DMS79 (cell line): Measurements from ENCODE around the gene OTOP2.
"Not testable (repeated sequence)": the region's sequence is repeated elsewhere in the genome, so short reads cannot be mapped to it uniquely, and the experiment has no call there.

Experiments
- DNase-seq: peaks from one replicate; lab custom pipeline; 2025; lab: John Stamatoyannopoulos, UW

OTOP2 gene

DNA sequence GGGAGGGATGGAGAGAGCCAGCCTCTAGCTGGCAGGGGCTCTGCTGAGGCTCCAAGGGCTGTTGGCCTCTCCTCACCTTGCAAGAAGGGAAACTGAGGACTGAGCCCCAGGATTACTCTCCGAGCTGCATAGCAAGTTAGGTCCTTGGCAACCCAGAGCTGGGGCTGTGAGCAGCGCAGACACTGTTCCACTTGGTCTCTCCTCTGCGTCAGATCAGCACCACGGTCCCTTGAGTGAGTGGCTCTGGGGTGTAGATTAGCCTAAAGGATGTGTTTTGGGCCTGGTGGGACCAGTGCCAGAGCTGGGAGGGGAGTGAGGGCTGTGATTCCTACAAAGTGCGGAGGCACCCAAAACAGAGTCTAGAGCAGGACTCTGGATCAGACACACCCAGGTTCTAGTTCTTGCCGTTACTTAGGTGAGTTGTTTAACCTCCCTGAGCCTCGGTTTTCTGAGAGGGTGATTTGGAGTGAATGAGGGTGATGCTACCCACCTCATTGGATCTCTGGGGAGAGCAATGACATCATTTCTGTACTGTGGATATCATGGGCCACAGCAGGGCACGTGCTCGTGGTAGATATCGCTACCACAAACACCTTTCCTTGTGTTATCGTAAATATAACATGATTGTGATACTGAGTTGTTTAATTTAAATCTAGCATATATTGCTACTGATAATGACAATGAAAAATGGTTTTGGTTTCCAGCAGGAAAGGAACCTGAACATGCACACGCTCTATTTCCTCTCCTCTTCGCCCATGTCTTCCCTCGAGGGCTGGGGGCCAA is 22.5 kb upstream of the OTOP2 start:
- DNase-seq, result no peak

DNA sequence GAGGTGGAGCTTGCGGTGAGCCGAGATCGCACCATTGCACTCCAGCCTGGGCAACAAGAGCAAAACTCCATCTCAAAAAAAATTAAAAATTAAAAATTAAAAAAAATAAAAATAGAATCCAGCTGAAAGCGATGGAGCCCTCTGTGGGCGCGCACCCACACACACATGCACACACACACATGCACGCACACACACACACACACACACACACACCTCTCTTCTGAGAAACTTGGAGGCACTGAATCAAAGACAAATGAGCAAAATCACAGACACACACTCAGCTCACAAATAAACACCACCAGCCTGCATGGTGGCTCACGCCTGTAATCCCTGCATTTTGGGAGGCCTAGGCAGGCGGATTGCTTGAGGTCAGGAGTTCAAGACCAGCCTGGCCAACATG is 21.0 kb upstream of the OTOP2 start:
- DNase-seq, result no peak

DNA sequence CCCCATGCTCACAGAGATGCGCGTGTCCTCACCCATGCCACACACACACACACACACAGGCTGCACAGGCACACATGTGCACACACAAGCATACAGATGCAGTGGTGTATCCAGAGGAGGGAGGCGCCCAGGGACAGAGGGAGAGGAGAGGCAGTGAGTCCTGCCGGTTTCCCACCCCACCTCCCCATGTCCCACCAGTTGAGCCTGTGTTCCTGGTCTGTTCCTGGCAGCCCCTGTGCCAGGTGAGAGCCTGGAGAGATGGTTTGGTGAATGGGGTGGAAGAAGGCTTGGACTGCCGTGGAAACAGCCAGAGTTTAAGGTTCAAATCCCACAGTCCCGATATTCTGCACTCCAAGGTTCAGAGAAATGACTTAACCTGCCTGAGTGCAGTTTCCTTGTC is 20.4 kb upstream of the OTOP2 start:
- DNase-seq, result no peak

DNA sequence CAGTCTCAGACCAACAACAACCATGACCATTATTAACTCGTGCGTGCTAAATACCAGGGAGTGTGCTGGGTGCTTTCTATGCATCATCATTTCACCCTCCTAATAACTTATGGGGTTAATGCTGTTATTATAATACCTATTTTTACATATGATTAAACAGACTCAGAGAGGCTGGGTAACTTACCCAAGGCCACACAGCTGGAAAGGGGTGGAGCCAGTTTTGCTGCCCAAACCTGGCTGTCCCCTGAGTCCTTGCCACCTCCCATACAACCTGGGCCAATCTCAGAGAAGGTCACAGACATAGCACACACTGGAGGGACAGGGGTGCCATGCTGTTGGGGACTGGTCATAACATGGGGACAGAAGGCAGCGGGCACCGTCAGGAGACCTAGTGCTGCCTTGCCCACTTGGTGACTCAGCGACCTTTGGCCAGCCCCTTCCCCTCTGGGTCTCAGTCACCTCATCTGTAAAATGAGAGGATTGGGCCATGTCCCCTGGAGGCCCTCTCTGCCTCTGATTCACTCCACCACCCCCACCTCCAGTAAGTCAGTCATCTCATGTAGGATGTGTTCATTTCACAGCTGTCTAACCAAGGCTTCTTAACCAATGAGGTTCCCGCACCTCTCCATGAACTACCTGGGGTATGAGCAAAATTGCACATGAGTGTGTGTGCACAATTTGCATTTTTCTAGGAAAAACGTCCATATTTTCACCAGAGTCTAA is 19.2 kb upstream of the OTOP2 start:
- no peak for DNase-seq

DNA sequence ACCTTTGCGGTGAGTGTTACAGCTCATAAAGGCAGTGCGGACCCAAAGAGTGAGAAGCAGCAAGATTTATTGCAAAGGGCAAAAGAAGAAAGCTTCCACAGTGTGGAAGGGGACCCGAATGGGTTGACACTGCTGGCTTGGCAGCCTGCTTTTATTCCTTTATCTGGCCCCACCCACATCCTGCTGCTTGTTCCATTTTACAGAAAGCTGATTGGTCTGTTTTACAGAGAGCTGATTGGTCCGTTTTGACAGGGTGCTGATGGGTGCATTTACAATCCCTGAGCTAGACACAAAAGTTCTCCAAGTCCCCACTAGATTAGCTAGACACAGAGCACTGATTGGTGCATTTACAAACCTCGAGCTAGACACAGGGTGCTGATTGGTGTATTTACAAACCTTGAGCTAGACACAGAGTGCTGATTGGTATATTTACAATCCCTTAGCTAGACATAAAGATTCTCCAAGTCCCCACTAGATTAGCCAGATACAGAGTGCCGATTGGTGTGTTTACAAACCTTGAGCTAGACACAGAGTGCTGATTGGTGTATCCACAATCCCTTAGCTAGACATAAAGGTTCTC is 17.8 kb upstream of the OTOP2 start:
- not testable (repeated sequence) for DNase-seq

DNA sequence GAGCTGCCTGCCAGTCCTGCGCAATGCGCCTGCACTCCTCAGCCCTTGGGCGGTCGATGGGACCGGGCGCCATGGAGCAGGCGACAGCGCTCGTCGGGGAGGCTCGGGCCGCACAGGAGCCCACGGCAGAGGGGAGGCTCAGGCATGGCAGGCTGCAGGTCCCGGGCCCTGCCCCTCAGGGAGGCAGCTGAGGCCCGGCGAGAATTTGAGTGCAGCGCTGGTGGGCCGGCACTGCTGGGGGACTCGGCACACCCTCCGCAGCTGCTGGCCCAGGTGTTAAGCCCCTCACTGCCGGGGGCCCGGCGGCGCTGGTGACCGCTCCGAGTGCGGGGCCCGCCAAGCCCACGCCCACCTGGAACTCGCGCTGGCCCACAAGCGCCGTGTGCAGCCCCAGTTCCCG is 17.1 kb upstream of the OTOP2 start:
- no peak for DNase-seq

DNA sequence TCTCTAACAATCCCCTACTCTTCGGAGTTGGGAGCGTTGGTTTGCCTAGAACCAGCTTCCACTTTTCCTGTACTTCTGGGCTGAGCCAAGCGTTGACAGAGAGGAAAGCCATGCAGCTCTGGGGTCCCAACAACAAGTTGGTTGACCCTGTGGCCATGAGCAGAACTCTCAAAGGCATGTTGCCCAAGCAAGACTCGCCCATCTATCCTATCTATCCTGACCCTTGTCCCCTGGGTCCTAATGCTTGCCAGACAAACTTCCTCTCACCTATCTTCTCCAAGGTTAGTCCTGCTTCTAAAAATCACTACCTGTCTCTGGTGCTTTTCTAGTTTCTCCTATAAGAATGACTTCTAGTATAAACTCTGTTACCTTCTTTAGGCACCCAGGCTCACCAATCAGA is 15.0 kb upstream of the OTOP2 start:
- not testable (repeated sequence) for DNase-seq

DNA sequence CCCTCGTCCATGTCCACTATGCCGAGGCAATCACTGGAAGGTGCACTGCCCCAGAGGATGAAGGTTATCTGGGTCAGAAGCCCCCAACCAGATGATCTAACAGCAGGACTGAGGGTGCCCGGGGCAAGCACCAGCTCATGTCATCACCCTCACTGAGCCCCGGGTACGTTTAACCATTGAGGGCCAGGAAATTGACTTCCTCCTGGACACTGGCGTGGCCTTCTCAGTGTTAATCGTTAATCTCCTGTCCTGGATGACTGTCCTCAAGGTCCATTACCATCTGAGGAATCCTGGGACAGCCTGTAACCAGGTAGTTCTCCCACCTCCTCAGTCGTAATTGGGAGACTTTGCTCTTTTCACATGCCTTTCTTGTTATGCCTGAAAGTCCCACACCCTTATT is 12.7 kb upstream of the OTOP2 start:
- DNase-seq, result not testable (repeated sequence)

DNA sequence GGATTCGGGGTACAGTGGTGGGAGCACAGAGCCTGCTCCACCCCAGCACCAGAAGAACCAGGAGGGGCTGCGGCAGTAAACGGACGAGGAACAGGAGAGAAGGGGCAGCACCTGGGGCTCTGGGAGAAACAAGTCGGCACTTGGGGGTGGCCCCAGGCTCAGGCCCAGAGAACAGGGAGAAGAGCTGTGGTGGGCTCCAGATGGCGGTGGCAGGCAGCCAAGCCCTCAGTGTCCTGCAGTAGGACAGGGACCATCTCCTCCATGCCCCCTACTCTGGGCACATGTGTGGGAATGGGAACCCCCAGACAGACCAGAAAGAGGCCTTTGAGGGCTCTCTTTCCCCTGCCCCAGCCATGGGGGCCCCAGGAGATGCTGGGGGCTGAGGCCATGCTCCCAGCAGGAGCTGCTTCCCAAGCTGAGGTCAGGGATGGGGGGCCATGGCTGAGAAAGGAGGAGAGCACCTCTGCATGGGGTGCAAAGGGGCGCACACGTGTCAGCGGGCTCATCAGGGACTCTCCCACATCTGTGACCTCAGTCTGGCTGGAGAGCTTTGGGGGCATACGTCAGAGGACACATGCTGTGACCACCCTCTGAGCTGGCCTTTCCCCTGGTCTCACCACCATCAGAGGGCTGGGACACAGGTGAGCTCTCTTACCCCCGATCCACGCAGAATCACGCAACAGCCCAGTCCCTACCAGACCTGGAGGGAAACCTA is 7.8 kb upstream of the OTOP2 start:
- no peak for DNase-seq

DNA sequence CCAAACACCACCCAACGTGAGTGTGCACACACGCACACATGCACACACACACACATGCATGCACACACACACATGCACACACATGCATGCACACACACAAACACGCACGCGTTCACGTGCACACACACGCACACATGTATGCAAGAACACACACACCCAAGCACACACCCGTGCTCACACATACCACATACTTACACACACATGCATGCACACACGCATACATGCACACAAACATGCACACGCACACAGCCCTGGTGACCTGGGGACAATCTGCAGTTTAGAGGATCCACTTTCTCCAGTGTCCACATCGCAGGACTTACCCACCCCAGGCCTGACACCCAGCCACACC is 7.2 kb upstream of the OTOP2 start:
- DNase-seq, result no peak

DNA sequence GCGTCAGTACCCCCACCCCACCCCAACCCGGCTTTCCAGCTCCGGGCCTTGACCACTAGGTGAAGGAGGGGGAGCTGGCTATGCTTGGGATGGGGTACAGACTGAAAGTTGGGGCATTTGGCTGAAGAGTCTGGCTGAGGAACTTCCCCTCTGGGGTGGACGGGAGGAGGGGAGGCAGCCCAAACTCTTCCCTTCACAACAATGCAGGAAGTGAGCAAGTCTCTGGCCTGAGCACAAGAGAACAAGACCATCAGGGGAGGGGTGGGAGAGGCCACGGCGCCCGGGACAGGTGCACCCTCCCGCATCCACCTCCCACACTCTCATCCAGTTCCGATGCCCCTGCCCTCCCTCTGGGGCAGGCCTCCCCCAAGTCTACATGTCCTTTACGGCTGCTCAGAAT is 6.6 kb upstream of the OTOP2 start:
- no peak for DNase-seq

DNA sequence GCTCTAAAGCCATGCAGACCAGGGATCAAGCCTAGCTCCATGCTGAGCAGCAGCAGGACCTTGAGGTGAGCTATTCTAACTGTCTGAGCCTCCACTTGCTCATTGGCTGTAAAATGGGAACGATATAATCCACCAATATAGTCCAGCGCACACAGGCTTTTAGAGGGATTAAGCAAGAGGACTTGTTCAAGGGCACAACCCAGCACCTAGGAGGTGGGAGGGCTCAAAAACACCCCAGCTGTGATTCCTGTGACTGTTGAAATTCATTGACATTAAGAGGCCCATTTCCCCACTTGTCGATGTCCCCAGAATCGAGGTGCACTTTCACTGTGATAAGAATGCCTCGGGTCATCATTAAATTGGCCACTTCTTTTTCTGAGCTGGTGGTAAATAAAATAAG is 5.2 kb upstream of the OTOP2 start:
- DNase-seq, result no peak

DNA sequence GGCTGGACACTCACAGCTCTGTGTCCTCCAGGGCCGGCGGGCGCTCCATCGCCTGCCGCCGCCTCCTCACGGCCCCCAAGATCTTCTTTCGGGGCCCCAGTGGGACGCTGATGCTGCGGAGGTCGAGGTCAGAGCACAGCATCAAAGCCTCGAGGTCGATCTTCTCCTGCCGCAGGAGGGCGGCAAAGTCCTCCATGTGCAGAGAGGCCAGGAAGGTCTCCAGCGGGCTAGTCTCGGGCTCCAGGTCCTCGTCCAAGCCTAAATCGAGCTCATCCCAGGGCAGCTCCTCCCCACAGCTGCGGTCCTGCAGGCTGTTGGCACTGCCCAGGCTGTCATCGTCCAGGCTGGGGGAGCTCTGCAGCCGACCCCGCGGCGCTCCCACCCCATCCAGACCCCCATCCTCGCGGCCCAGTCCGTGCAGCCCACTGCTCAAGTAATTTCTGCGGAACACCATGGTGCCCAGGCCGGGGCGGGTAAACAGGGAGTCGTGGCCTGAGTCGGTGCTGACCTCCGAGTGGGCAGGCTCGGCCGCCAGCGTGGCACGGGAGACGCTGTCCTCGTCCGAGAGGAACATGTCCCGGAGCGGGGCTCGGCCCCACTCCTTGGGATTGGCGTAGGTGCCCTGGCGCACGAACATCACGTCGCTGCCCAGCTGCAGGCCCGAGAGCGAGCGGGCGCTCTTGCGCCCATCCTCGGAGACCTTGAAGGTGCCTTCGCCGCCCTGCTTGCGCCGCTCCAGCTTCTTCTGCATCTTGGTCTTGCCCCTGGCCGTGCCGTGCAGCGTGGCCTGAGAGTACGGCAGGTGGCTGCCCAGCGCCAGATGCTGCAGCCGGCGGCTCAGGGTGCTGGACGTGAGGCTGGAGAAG is 4.4 kb upstream of the OTOP2 start:
- DNase-seq, result no peak

DNA sequence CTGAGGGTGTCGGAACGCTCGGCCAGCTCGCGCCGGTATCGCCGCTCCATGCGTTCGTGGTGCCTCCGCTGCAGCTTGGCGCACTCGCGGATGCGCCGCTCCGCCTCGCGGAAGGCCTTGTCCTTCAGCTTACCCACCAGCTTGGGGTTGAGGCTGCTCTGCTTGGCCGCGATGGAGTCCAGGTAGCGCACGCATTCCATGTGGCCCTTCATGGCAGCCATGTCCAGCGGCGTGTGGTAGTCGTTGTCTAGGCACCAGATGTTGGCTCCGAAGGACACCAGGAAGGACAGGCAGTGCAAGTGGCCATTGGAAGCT is 3.8 kb upstream of the OTOP2 start:
- DNase-seq, result no peak

DNA sequence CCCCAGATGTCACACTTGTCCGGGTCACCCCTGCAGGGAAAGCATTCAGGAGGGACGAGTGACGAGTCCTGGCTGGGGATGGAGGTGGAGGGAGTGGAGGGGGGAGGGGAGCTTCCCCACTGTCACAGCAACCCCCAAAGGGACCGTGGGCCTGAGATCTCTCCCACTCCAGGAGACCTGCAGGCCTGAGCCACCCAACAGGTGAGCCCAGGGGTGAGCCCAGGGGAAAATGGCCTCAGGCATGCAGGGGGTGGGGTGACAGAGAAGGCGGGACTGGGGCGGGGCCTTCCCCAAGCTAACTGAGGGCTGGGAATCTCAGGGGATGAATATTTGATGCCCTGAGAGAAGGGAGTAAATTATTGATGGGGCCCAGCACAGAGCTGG is 3.4 kb upstream of the OTOP2 start:
- no peak for DNase-seq

DNA sequence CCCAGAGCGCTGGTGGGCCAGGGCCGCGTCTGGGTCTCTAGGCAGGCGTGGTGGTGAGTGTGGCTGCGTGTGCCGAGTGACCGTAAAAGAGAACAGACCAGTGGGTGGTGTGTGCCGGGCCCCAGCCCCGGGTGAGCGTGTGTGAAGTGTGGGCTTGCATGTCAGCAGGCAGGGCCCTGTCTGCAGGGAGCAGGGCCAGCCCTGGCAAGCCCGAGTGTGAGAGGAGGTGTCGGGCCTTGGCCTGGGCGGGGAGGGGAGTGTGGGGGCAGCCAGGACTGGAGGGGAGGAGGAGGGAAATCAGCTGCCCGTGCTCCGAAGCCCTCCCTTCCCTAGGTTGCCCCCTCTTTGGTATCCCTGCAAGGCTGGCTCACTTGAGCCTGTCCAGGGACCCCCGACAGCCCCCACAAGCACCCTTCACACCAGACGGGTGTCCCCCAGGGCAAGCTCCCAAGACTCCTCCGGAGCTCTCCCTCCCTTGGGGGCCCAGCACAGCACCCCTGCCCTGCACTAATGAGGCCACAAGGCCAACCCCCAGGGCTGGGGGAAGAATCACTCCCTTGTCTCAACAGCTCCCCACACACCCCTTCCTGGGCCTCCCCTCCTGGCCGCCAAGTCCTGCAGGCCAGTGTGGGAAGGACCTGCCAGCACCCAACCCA is 2.9 kb upstream of the OTOP2 start:
- DNase-seq, result no peak

DNA sequence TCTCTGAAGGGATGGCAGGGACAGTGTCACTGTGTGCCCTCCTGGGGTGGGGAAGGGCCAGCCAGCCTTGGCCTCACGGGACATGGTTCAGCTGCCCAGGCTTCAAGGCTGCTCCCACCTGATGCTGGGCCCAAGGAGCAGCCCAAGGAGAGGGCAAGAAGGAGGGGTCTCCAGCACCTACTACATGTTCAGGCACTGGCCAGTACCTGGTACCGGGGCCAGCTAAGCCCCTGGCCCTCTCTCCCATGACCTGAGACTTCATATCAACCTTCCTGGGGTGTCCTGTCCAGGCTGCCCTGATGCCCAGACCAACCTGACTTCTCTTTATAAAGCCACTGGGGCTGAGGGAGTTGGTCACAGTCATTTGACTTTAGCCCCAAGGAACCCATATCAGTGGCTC is 2.3 kb upstream of the OTOP2 start:
- no peak for DNase-seq

DNA sequence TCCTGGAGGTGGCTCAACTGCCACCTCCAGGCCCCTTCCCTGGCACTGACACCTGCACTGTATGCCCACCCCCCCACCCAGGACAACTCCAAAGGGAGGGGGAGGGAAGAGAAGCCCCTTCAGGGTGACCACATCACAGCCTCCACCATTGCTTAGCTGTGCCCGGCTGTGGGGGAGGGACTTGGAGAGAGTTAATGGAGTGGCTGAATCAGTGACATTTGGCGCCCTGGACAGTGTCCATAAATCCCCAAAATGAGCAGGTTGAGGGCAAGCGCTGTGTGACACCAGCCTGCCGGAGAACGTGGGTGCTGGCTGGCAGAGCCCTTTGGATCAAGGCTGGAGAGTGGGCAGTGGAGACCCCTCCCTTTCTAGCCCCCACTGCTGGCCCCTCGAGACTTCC is 1.9 kb upstream of the OTOP2 start:
- no peak for DNase-seq

DNA sequence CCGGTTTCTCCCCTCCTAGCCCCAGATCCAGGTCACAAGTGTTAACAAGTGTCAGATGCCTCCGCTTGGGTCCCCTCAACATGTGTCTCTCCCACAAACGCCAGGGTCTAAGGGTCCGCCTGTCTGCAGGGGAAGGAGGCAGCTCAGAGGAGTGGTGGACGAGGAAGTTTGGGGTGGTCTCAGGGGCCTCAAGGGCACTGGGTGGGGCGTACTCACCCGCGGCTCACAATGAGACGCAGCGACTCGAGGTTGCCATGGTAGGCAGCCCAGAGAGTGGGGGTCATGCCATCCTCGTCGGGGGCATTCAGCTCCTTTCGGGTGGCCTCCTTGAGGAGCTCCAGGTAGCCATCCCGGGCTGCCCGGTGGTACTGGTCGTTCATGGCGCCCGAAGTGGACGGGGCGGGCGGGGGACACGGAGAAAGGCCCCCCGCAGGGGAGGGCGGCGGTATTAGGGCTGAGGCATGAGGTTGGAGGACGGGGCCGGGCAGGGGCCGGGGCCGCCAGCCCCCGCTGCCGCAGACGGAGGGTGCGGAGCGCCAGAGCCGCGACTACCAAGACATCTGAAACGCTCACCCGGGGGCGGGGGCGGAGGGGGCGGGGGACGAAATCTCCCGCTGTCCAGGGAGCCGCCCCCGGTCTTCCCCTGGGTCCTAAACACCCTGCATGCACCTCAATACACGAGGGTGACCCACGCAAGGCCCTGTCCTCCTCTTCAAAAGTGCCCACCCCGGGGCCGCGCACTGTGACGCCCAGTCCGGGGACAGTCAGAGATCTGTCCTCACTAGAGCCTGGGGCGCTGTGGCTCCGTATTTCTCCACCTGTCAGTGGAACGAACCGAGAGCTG is 1.2 kb upstream of the OTOP2 start, which contains the start of gene USH1G:
TSS of gene USH1G (minus strand) at position 562 of the 844 bp plus-strand sequence. CDS start at position 380, 182 bp downstream.
- DNase-seq, result no peak

DNA sequence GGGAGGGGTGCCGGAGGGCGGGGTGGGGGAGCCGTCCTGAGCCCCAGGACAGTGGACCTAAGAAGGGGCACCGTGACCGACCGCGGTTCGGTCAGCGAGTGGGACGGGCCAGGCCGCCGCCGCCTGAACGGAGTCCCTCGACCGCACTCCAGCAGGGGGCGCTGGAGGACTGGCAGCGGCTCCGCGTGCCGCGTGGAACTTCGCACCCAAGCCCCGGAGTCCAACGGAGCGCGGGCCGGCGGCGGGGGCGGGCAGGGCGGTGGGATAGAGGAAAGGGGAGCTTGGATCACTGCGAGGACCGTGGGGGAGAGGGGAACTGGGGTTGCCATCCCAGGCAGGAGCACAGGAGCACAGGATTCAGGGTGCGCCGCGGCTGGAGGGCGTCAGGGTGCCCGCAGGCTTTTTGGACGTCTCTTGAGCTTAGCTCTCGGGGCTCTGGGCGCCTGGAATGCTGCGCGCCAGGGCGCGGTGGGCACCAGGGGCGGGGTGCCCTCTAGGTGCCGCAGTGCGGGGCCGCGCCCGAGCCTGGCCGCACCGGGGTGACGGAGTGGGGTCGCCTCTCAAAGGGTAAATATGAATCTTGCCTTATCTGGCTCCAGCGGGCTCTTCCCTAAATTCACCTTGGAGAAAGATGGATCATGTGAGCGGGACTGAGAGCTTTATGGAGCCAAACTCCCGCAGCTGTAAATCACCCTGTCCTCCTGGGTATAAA is 379 bp upstream of the OTOP2 start:
- DNase-seq, result no peak
